Muscle layer of duodenum (tissue), 2 donors: ENCODE results near the gene EPB41.

ENCODE experiments used
- H3K27ac ChIP-seq: one replicate; pipeline ENCODE4 v1.7.0; 2013; ENCODE audit warnings: mild to moderate bottlenecking, low read length
- H3K27me3 ChIP-seq: one replicate; pipeline ENCODE4 v1.7.0; 2013; ENCODE audit warnings: low read depth, mild to moderate bottlenecking, control low read depth, low read length
- H3K36me3 ChIP-seq, 2 donors: one replicate each; pipeline ENCODE4 v1.7.0; 2013; ENCODE audit warnings: low read length in 2 of 2, control low read depth in 1 of 2, mild to moderate bottlenecking in 1 of 2; ENCODE audit not compliant: insufficient read depth in 2 of 2, control insufficient read depth in 1 of 2
- H3K4me1 ChIP-seq, 2 donors: one replicate each; pipeline ENCODE4 v1.7.0; 2013; ENCODE audit warnings: low read length in 2 of 2, mild to moderate bottlenecking in 2 of 2, control low read depth in 1 of 2, moderate library complexity in 1 of 2; ENCODE audit not compliant: insufficient read depth in 2 of 2, control insufficient read depth in 1 of 2
- H3K4me3 ChIP-seq, 2 donors: one replicate each; pipeline ENCODE4 v1.7.0; 2013; ENCODE audit warnings: low read length in 2 of 2, low read depth in 1 of 2, mild to moderate bottlenecking in 1 of 2
- H3K9me3 ChIP-seq, 2 donors: one replicate each; pipeline ENCODE4 v1.7.0; 2013; ENCODE audit warnings: low read length in 2 of 2, control low read depth in 1 of 2, mild to moderate bottlenecking in 1 of 2; ENCODE audit not compliant: control insufficient read depth in 1 of 2
- donor health status: healthy.

Gene EPB41

DNA sequence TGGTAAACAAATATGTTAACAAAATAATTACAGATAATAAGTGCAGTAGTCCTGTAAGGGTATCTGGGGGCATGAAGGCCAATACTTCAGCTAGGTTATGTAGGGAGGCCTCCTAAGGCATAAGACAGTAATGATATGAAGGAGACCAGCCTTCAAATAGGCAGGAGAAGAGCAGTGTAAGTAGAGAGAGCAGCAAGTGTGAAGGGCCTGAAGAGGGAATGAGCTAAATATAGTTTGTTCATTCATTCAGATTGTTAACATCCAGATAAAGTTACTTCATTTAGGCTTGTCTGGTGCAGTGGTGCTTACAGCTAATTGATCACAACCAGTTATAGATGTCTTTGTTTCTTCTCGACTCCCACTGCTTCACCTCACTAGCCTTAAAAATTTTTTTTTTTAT lies 71.1 kb downstream of the EPB41 start:
- Histone ChIP-seq H3K4me3 (no peak overlapping the region), H3K27ac (no peak overlapping the region), H3K4me1 (no peaks in the 10 kb centered on the region), H3K27me3 (no peaks in the 10 kb centered on the region), H3K9me3 (no peaks in the 10 kb centered on the region), H3K36me3 (no peaks in the 10 kb centered on the region)

DNA sequence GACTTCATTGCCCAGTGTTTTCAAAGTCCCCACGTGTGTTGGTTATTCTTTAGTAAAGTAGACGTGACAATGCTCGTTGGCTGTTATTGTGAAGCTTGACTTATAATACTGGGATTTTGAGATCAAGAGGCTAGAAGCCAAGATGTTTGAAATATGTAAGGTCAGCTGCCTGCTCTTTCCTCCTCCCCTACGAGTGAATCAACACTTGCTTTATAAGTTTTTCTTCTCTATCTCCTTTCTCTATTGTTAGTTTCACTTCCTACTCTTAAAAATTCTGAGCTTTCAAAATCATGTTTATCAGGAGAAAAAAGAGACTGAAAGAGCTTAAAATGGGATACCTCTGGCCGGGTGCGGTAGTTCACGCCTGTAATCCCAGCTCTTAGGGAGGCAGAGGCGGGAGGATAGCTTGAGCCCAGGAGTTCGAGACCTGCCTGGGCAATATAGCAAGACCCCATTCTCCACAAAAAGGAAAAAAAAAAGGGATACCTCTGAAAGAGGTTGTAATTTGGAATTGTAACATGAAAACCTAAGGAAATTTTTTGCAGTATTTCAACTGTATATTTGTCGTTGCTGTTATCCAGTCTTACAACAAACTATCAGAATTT lies 72.0 kb downstream of the EPB41 start:
- no peaks in the 10 kb centered on the region for H3K27me3 ChIP-seq
- no peak overlapping the region for H3K27ac ChIP-seq
- no peaks in the 10 kb centered on the region for H3K36me3 ChIP-seq
- no peaks in the 10 kb centered on the region for H3K9me3 ChIP-seq
- no peak overlapping the region for H3K4me3 ChIP-seq
- H3K4me1 ChIP-seq: no peaks in the 10 kb centered on the region

DNA sequence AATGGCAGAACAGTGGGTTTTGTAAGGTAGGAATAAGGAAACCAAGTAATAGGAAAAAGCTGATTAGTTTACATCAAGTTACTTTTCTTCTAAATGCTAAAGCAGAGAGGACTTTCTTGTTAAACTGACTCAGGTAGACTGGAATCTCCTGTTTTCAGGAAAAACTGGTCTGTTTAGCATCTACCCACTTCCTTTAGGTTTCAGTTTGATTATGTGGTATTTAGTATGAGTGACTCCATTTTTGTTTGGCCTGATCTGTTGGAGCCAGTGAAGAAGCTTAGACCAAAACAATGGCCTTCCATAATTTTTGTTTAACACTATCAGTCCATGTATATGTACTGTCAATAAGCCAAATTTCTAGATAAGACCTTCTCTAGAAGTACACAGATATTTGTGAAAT lies 88.4 kb downstream of the EPB41 start:
- no peaks in the 10 kb centered on the region for H3K36me3 ChIP-seq
- H3K4me3 ChIP-seq: no peak overlapping the region
- no peaks in the 10 kb centered on the region for H3K4me1 ChIP-seq
- no peaks in the 10 kb centered on the region for H3K27me3 ChIP-seq
- H3K9me3 ChIP-seq: no peaks in the 10 kb centered on the region
- no peak overlapping the region for H3K27ac ChIP-seq

DNA sequence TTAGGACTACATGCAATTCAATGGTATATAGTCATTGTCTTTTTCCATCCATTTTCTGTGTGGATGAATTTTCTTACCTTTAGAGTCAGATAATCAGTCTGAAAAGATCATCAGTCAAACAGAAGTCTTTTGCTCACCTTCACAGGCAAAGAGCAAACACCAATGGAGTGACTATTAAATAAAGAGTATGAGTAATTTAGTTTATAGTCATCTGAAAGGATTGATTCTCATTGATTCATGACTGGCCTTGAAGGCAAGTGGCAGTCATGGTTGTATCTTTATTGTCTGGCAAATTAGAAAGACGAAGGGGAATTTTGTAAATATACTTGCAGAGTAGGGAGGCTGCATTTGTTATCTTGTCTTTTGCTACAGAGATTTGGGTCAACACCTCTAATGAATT lies 89.9 kb downstream of the EPB41 start:
- no peaks in the 10 kb centered on the region for H3K4me1 ChIP-seq
- no peak overlapping the region for H3K4me3 ChIP-seq
- no peak overlapping the region for H3K27ac ChIP-seq
- H3K27me3 ChIP-seq: no peaks in the 10 kb centered on the region
- H3K36me3 ChIP-seq: no peaks in the 10 kb centered on the region
- H3K9me3 ChIP-seq: no peaks in the 10 kb centered on the region

DNA sequence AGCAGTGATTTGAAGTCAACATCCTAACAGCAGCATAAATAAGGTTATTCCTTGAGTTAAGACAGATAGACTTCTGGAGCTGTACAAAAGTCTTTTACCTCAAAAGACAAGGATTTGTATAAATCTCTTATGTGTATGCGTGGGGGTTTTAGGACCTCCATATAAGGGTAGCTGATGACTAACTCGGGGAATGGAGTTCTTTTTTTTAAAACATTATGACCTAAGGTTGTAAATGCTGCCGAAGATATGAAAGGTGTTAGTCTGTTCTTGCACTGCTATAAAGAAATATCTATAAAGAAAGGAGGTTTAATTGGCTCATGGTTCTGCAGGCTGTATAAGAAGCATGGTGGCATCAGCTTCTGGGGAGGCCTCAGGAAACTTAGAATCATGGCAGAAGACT lies 90.4 kb downstream of the EPB41 start:
- Histone ChIP-seq H3K36me3 (no peaks in the 10 kb centered on the region), H3K9me3 (no peaks in the 10 kb centered on the region), H3K4me1 (no peaks in the 10 kb centered on the region), H3K4me3 (no peak overlapping the region), H3K27me3 (no peaks in the 10 kb centered on the region), H3K27ac (no peak overlapping the region)

DNA sequence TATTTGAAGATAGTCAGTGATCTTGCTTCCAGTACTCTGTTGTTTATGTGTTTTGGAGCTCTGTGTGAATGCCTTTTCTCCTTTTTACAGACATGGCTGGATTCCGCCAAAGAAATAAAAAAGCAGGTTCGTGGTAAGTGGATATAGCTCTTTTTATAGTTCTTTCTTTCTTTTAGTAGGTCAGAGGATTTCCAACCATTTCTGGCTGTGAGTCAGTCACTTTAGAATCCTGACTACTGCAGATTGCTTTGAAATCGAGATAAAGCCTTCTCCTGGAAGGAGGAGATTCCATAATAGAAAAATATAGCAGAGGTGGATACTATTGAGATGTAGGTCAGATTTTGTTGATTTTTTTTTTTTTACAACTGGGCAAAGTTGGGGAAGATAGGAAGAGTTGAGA lies 97.4 kb downstream of the EPB41 start:
- no peaks in the 10 kb centered on the region for H3K36me3 ChIP-seq
- H3K9me3 ChIP-seq: no peaks in the 10 kb centered on the region
- no peak overlapping the region for H3K4me3 ChIP-seq
- no peak overlapping the region for H3K27ac ChIP-seq
- H3K27me3 ChIP-seq: no peaks in the 10 kb centered on the region
- no peaks in the 10 kb centered on the region for H3K4me1 ChIP-seq

DNA sequence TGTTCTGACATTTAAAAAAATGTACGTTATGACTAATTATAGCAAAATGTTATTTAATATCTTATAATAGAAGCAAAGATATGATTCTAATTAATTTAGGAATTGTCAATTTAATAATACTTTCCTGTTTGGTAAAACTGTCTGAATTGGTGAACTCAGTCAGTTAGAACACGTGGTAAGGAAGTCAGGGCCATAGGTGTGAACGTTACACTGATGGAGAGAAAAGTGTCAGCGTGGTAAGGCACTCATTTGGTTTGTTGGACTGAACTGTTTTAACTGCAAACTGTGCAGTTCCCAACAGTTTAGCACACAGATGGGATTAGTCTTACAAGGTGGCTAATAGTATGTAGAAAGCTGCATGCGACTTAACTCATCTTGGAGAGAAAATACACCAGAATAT lies 102.9 kb downstream of the EPB41 start:
- H3K9me3 ChIP-seq: no peaks in the 10 kb centered on the region
- no peak overlapping the region for H3K27ac ChIP-seq
- no peak overlapping the region for H3K4me3 ChIP-seq
- no peaks in the 10 kb centered on the region for H3K4me1 ChIP-seq
- no peaks in the 10 kb centered on the region for H3K27me3 ChIP-seq
- no peaks in the 10 kb centered on the region for H3K36me3 ChIP-seq

DNA sequence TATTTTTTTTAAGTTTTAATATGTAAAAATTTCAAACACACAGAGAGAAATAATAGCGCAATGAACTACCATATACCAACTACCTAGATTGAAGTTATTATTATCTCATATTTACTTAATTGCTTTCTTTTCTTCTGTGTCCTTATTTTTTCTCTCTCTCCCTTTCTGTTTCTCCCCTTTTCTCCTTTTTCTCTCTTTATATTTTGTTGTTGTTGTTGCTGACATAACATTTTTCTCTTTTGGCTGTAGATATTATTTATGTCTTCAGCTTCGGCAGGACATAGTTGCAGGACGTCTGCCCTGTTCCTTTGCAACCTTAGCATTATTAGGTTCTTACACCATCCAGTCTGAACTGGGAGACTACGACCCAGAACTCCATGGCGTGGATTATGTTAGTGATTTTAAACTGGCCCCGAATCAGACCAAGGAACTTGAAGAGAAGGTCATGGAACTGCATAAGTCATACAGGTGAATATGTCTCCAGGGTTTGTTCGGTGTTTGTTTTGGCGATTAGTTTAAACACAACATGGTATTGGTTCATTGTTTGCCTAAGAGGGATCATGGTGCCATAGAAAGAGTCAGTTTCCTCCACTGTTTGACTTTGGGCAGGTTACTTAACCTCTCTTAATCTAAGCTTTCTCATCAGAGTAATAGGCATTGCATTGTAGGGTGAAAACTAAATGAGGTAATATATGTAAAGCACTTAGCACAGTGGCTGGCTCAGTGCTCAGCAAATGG lies 103.8 kb downstream of the EPB41 start:
- Histone ChIP-seq H3K9me3 (no peaks in the 10 kb centered on the region), H3K4me1 (no peaks in the 10 kb centered on the region), H3K27me3 (no peaks in the 10 kb centered on the region), H3K36me3 (no peaks in the 10 kb centered on the region), H3K27ac (no peak overlapping the region), H3K4me3 (no peak overlapping the region)

DNA sequence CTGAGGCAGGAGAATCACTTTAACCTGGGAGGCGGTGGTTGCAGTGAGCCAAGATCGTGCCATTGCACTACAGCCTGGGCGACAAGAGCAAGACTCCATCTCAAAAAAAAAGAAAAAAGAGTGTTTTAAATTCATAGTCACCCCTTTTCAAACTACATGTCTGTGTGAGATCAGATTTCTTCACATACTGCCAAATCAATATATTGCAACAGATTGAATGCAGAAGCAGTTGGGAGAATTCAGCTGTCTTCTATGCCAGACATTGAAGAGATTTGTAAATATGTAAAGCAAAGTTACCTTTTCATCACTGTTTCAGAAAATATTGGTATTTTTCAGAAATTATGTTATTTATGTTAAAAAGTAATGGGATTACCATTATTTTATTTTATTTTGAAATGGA lies 108.3 kb downstream of the EPB41 start:
- Histone ChIP-seq H3K4me3 (no peak overlapping the region), H3K27me3 (no peaks in the 10 kb centered on the region), H3K27ac (no peak overlapping the region), H3K9me3 (no peaks in the 10 kb centered on the region), H3K36me3 (no peaks in the 10 kb centered on the region), H3K4me1 (no peaks in the 10 kb centered on the region)

DNA sequence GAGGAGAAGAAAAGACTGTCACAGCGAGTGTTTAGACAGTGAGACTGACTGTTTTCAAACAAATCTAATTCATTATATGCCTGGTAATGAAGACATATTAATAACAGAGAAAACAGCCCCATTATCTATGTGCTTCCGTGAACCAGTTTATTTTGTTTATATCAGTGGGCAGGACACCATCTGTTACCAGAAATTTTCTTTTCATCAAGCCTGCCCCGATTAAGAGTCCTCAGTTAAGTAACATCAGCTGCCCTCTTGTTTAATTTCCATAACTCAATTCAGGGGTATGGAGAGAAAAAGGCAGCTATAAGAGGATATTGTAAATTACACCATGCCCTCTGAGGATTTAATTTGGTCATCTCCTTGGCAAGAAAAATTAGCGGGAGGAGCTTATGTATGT lies 115.3 kb downstream of the EPB41 start:
- H3K9me3 ChIP-seq: no peaks in the 10 kb centered on the region
- H3K4me3 ChIP-seq: no peak overlapping the region
- no peaks in the 10 kb centered on the region for H3K27me3 ChIP-seq
- no peaks in the 10 kb centered on the region for H3K36me3 ChIP-seq
- H3K4me1 ChIP-seq: no peaks in the 10 kb centered on the region
- no peak overlapping the region for H3K27ac ChIP-seq

DNA sequence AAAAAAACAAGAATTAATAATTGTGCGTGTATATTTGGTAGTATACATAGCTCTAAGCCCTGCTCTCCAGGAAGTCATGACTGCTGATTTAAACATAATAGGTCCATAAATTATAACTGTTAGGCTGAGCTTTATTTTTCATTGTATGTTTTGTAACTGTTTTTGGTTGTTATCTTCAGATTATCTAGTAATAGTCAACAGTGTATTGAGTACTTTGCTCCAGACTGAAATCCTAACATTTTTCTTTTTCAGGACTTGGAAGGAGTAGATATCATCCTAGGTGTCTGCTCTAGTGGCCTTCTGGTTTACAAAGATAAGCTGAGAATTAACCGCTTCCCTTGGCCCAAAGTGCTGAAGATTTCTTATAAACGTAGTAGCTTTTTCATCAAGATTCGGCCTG lies 118.5 kb downstream of the EPB41 start:
- H3K9me3 ChIP-seq: no peaks in the 10 kb centered on the region
- no peaks in the 10 kb centered on the region for H3K4me1 ChIP-seq
- no peak overlapping the region for H3K4me3 ChIP-seq
- H3K36me3 ChIP-seq: no peaks in the 10 kb centered on the region
- H3K27ac ChIP-seq: no peak overlapping the region
- no peaks in the 10 kb centered on the region for H3K27me3 ChIP-seq
